HG02885 (cell line): ENCODE results near the gene ANKHD1.

ENCODE experiments used
- ATAC-seq: cut with Tn5 transposase; IDR thresholded peaks from one replicate; pipeline ENCODE4 v1.9.1; 2021; ENCODE audit warnings: mild to moderate bottlenecking; ENCODE audit not compliant: unreplicated experiment, poor library complexity

The ANKHD1 gene

DNA sequence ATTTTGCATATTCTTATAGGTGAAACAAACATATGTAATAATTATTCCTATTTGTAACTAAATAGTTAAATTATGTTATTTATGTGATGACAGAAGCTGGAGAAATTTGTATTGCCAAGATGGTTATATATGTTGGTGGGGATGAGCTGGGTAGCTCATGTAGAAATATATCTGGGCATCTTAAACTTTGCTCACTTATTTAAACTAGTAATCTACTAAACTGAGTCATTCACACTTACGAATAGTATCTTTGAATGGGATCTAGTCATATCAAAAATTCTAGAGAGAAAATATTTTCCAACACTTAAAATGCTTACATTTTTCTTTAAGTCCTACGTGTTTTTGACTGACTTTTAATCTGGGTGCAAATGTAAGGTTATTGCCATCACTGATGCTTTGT is 101.2 kb downstream of the ANKHD1 start:
- ATAC-seq: no peak

DNA sequence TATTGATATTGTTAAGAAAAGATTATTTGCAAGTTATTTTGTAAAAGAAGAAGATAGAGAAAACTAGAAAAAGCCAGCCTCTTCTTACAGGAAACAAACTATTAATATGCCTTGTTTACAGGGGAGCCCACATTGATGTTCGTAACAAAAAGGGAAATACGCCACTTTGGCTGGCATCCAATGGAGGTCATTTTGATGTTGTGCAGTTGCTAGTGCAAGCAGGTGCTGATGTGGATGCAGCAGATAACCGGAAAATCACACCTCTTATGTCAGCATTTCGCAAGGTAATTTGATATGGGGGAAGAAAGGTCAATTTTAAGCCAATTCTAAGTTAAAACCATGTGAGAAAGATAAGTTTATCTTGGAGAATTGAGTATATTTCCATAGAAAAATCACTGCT is 108.3 kb downstream of the ANKHD1 start:
- no peak for ATAC-seq

DNA sequence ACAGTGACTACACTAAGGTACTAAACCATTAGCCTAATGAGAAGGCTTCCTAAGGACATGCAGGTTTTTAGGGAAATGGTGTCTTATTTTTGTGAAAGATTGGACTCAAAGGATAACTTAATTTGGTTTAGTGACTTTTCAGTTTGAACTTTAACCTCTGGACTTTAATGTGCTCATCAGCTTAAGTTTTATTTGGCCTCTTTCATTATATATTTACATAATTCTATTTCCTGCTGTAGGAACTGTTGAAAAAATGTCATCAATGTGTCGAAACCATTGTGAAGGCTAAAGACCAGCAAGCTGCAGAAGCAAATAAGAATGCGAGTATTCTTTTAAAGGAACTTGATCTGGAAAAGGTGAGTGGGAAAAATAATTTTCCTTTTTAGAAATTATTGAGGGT is 111.5 kb downstream of the ANKHD1 start:
- no peak for ATAC-seq

DNA sequence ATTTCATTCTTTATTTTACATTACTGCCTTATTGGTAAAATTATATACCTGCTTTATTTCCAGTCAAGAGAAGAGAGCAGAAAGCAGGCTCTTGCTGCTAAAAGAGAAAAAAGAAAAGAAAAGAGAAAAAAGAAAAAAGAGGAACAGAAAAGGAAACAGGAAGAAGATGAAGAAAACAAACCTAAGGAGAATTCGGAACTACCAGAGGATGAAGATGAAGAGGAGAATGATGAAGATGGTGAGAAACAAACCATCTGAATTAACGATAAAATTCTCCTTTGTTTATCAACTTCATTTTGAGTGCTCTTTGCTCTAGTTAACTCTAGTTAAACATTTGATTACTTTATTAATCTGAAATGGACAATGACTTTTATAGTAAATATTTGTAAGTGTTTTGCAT is 122.4 kb downstream of the ANKHD1 start:
- no peak for ATAC-seq

DNA sequence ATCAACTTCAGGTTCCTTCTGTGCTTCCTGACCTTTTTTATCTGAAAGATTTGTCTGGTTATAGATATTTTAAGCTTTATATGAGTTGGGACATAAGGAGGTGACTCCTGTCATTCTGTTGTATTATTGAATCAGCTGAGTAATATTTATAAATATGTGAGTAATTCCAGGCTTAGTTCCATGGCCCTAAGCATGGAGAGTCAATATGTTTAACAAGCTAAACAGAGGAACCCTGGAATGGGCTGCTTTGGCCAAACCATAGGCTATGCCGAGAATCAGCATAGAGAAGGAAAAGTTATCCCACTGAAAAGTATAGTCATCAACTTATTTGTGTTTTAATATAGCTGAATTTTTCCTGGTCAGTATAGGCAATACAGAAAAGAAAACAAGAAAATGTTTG is 138.6 kb downstream of the ANKHD1 start:
- no peak for ATAC-seq

- ATAC-seq: no peak
Observed at GRCh38 chr5:140542972-140543371, 141.3 kb downstream of the ANKHD1 start.

- ATAC-seq: no peak
Observed at GRCh38 chr5:140544986-140545385, 143.4 kb downstream of the ANKHD1 start.

- ATAC-seq: no peak
Observed at GRCh38 chr5:140545606-140546005, 144.0 kb downstream of the ANKHD1 start.

DNA sequence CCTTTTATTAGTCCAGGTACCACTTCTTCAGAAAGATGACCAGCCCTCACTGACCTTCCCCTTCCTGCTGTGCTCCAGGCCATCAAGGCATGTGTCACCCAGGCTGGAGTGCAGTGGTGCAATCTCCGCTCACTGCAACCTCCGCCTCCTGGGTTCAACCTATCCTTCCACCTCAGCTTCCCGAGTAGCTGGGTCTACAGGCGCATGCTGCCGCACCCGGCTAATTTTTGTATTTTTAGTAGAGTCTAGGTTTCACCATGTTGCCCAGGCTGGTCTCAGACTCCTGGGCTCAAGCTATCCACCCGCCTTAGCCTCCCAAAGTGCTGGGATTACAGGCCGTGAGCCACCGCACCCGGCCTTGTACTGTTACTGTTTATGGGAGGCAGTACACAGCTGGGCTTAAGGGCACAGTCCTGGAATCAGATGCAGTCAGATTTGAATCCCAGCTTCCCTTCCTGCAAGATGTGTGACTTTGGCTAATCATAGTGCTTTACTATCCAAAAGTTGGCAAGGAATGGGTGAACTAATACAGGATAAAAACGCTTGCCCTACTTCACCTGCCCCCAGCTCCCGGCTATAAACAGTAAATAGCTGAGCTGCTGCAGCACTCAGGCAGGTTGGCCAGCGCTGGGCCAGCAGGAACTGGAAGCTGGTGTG is 145.3 kb downstream of the ANKHD1 start:
- ATAC-seq: no peak

GRCh38 chr5:140547508-140548299 is 146.1 kb downstream of the ANKHD1 start, which contains the start of gene EIF4EBP3:
TSS of gene EIF4EBP3 (plus strand) at chr5:140547662. CDS start at chr5:140547738, 76 bp downstream.
- peak; percentile 99 for ATAC-seq

DNA sequence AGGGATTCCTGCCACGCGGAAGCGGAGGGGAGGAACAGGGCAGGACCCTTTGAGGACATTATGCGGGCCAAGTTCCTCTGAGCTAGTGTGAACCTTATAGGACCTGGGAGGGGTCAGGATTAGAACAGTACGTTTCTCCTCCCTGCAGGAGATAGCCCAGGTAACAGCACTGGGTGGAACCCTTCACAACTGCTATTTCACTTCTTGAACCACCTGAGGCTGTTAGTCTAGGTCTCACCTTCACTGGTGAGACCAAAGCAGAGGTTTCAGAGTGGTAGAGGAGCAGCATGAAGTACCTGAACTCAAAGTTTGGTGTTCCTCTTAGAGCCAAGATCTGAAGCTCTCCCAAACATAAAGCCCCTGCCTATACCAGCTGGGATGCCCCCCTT is 146.7 kb downstream of the ANKHD1 start:
- no peak for ATAC-seq

GRCh38 chr5:140548791-140549190 is 147.2 kb downstream of the ANKHD1 start:
- ATAC-seq: no peak

DNA sequence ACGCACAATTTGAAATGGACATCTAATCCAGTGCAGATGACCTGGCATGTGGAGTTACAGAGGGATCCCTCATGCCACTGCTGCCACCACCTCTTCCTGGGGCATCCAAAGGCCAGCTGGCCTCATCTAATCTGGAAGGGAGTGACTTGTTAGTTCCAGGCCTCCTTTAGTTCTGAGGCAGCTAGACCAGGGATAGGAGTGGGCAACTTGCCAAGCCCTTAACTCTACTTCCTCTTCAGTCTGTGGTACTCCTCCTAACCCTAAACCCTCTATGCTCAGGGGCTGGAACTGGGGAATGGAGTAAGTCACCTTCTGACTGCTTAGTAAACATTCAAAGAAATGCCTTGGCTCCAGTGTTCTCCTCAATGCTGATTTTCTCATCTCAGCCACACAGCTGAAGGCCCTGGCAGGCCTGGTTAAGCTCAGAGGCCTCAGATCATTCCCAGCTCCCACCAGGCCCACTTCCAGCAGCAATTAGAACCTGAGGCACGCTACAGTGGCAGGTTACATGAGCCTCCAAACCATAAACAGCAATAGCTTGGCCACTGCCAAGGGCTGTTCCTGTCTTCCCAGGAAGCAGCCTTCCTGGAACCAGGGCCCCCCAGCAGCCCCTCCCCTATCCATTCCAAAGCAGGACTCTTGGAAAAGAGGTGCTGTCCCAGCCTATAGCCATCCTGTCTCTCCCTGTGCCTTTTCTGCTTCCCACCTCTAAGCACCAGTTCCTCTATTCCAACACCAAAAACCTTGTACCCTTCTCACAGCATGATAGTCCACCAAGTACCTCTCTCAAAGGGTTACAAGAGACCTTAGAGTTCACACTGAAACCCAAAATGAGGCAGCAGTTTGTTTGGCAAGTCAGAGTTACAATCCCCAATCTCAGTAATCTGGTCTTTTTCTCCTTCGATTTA is 147.9 kb downstream of the ANKHD1 start:
- no peak for ATAC-seq

DNA sequence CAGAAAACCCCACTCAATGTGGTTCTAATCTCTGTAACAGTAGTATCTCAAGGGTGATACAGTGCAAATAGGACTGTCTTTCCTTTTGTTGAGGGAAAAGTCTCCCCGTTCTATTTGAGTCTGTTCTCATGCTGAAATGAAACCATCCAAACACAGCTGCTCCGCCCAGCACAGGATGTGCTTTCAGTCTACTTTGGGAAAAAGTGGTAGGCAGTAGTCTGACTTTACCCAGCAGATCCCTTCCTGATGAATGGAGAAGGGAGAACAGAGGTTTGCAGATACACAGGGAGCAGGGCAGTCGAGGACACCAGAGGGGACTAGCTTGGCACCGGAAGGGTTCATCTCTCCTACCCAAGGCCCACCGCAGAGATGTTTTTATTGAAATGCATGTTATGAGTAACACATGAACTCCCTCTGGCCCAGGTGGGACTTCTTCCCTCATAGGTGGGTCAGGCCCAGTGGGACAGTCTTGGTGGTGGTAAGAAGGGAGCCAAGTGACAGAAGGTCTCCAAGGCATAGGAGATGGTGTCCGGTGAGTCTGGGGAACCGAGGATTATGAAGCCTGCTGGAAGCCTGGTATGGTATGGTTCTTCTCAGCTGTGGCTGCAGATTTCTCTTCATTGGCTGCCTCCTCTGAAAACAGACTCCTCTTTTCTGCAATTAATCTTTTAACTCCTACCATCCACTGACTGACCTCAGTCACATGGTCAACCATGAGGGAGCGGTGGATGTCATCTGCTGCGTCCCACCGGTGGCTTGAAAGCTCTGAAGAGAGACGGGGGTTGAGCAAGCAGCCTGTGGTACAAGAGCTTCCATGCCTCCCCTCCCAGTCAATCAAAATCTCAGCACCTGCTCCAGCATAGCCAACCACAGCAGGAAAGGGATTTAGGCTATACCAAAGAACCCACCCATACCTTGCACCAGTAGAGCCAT is 148.8 kb downstream of the ANKHD1 start:
- no peak for ATAC-seq

GRCh38 chr5:140551872-140552271 is 150.2 kb downstream of the ANKHD1 start:
- ATAC-seq: no peak

DNA sequence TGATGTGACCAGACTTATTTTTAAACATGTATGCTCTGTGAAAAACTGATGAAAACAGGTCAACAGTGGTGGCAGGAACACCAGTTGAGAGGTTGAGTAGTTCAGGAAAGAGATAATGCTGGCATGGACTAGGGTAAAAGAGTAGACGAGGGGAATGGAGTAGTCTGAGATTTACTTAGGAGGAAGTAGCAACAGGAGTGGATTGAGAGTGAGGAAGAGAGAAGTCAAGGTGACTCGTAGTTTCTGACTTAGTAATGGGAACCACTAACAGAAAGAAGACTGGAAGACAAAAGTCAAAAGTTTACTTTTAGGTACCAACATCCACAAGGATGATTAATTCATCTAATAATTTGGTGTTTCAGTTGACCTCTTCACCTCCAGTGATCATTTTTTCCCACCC is 152.0 kb downstream of the ANKHD1 start:
- ATAC-seq: no peak

GRCh38 chr5:140554454-140554853 is 152.8 kb downstream of the ANKHD1 start:
- ATAC-seq: no peak

- ATAC-seq: no peak
Observed at GRCh38 chr5:140555747-140556312, 154.2 kb downstream of the ANKHD1 start.

- no peak for ATAC-seq
Observed at GRCh38 chr5:140556438-140556837, 154.8 kb downstream of the ANKHD1 start.
